ENCODE data around the gene ABCF2.
A peak's percentile ranks its signal among the peaks of the same experiment; 100 is the strongest.

DNA sequence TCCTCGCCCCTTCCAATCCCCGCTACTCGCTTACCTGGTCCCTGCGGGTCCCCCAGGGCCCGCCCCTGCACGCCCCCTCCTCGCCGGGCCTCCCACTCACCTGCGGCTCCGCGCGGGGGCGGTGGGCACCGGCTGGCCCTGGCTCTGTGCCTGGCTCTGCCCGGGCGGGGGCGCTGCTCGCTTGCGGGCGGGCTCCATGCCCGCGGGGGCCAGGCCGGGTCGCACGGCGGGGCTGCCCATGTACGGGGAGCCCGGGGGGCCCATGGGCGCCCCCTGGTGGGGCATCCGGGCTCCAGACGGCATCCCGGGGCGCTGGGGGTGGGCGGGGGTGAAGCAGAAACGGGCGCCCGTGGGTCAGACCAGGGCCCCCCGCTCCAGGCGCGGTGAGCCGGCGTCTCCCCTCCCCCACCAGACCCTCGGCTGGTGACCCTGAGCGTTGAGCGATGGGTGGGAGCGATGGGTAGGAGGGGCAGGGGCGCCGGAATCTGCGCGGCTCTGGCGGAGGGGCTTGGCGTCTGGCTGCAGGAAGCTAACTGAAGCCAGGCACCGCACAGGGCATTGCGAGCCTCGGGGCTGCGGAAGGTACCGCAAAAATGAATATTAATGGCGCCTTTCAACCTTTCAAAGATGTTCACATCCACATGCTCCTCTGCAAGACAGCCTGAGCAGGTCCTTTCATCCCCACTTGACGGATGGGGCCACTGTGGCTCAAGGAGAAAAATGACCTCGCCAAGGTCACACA is 18.5 kb upstream of the ABCF2 start:
- TF ChIP-seq, protein P1, sequence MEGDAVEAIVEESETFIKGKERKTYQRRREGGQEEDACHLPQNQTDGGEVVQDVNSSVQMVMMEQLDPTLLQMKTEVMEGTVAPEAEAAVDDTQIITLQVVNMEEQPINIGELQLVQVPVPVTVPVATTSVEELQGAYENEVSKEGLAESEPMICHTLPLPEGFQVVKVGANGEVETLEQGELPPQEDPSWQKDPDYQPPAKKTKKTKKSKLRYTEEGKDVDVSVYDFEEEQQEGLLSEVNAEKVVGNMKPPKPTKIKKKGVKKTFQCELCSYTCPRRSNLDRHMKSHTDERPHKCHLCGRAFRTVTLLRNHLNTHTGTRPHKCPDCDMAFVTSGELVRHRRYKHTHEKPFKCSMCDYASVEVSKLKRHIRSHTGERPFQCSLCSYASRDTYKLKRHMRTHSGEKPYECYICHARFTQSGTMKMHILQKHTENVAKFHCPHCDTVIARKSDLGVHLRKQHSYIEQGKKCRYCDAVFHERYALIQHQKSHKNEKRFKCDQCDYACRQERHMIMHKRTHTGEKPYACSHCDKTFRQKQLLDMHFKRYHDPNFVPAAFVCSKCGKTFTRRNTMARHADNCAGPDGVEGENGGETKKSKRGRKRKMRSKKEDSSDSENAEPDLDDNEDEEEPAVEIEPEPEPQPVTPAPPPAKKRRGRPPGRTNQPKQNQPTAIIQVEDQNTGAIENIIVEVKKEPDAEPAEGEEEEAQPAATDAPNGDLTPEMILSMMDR (conservative IDR thresholded peaks at IDR 0.05; ENCODE audit: low read length) = peak; percentile 77
- TF ChIP-seq EZH2phosphoT487 (IDR thresholded peaks at IDR 0.05; ENCODE audit: borderline replicate concordance, low read depth, low read length) = no peak

Data from OCI-LY7 (cell line).